NB4 (cell line): ENCODE measurements around the gene CHAD.

ENCODE experiments used
- DNase-seq: peaks from one replicate; pipeline ENCODE4 v3.0.0; 2010; ENCODE audit warnings: low read depth
- H3K4me3 ChIP-seq: one replicate; pipeline ENCODE4 v1.5.1; 2011; ENCODE audit warnings: mild to moderate bottlenecking, low read depth, low read length, moderate library complexity
- CTCF ChIP-seq: IDR thresholded peaks from one replicate; pipeline ENCODE4 v1.5.1; 2012; ENCODE audit warnings: low read depth, low read length
- MAX ChIP-seq: IDR thresholded peaks from 2 replicates; pipeline ENCODE4 v1.6.1; 2011; ENCODE audit warnings: low read depth, low read length
- MYC ChIP-seq: IDR thresholded peaks from 2 replicates; pipeline ENCODE4 v1.6.1; 2011; ENCODE audit warnings: low read depth, low read length
- POLR2A ChIP-seq: IDR thresholded peaks from 2 replicates; pipeline ENCODE4 v1.6.1; 2011; ENCODE audit warnings: mild to moderate bottlenecking; ENCODE audit not compliant: insufficient read length; ENCODE audit errors: extremely low read depth

The CHAD gene

GRCh38 chr17:50468304-50469207 lies at the start of gene CHAD:
TSS of gene CHAD (minus strand) at chr17:50468880. CDS start at chr17:50468813, 67 bp downstream.
- no peak within 1 kb of the TSS for H3K4me3 ChIP-seq
- no peak for TF ChIP-seq MAX
- TF ChIP-seq MYC = no peak
- no peak for TF ChIP-seq CTCF
- TF ChIP-seq POLR2A = no peak
- DNase-seq = no peak

- TF ChIP-seq MAX (no peak), MYC (no peak), POLR2A (no peak), CTCF (no peak)
- no peak for DNase-seq
- H3K4me3 ChIP-seq = no peak overlapping the region
Measured at GRCh38 chr17:50517504-50518383, 49.1 kb upstream of the CHAD start.

GRCh38 chr17:50517011-50517410 lies 48.3 kb upstream of the CHAD start:
- TF ChIP-seq CTCF = no peak
- no peak for TF ChIP-seq MAX
- no peak for TF ChIP-seq POLR2A
- no peak for TF ChIP-seq MYC
- DNase-seq = no peak
- H3K4me3 ChIP-seq = no peak overlapping the region

GRCh38 chr17:50514936-50515702 lies 46.4 kb upstream of the CHAD start:
- TF ChIP-seq CTCF = no peak
- TF ChIP-seq POLR2A = no peak
- H3K4me3 ChIP-seq = no peak overlapping the region
- no peak for DNase-seq

- TF ChIP-seq MAX (no peak), CTCF (no peak), POLR2A (no peak), MYC (no peak)
- DNase-seq = no peak
Measured at GRCh38 chr17:50514388-50514787, 45.7 kb upstream of the CHAD start.

More at GRCh38 chr17:50514388-50514787, 45.7 kb upstream of the CHAD start:
- H3K4me3 ChIP-seq = no peak overlapping the region
